ENCODE results near the gene EEA1.
A peak's percentile ranks its signal among the peaks of the same experiment; 100 is the strongest.
"Not testable (repeated sequence)": the region's sequence is repeated elsewhere in the genome, so short reads cannot be mapped to it uniquely, and the experiment has no call there.

EEA1 gene

DNA sequence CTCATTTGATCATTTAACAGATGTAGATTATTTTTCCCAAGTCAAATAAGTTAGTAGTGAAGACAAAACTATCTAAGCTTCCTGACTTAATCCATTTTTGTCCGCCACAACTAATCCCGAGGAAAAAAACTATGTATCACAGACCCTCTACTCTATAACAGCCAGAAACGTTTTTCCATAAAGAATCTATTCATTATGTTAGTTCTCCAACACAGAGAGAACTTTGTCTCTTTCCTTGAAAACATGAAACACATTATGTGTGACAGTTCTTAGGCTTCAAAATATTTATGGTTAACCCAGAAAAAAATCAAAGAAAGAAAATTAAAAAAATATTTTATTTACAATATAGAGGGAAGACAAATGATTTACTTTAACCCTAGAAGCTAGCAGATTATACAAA, 126.2 kb downstream of the EEA1 start:
- no peak for DNase-seq (ENCODE audit: low spot score)

DNA sequence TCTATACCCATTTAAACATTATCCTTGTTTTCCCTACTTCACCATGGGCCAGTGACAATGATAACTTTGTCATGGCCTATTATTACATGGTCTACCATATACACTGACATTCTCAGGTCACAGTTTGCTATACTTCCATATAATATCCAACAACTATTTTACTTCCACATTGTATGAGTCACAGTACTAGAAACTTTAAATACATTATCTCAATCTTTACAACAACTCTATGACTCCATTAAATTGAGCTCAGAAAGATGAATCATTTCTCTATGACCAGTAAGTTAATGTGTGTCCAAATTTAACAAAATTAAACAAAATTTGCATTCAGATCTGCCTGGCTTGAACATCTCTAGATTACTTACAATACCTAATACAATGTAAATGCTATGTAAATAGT, 132.4 kb downstream of the EEA1 start:
- DNase-seq (ENCODE audit: low spot score): no peak

DNA sequence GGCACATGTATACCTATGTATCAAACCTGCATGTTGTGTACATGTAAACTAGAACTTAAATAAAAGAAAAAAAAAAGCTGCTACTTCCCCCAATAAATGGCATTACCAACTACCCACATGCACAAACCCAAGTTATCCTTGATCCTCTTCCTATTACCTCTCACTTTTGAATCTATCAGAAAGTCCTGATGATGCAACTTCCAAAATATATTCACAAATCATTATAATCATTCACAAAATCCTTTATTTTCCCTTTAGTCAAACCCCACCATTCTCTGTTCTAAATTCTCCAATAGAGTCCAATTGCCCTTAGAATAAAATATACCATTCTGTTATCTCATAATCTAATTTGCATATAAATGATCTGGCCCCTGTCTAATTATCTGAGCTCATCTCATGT, 134.3 kb downstream of the EEA1 start:
- no peak for DNase-seq (ENCODE audit: low spot score)

DNA sequence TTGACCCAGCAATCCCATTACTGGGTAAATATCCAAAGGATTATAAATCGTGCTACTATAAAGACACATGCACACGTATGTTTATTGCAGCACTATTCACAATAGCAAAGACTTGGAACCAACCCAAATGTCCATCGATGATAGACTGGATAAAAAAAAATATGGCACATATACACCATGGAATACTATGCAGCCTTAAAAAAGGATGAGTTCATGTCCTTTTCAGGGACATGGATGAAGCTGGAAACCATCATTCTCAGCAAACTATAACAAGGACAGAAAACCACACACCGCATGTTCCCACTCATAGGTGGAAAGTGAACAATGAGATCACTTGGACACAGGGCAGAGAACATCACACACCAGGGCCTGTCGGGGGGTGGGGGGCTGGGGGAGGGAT, 134.7 kb downstream of the EEA1 start:
- not testable (repeated sequence) for DNase-seq (ENCODE audit: low spot score)

DNA sequence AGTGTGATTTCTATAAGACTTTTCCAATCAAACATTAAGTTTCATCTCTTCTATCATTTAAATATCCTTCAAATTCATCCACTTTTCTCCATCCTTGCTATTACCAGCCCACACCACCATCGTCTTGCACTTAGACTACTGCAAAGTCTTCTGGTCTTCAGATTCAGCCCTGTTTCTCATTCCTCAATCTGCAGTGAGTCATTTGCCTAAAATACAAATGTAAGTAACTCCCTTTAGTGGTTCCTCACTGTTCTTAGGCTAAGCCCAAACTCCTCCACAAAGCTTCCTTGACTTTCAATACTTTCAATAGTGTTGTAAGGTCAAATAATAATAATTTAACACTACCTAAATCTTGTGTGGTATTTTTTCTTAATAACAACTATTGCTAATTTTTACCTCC, 143.1 kb downstream of the EEA1 start:
- no peak for DNase-seq (ENCODE audit: low spot score)

DNA sequence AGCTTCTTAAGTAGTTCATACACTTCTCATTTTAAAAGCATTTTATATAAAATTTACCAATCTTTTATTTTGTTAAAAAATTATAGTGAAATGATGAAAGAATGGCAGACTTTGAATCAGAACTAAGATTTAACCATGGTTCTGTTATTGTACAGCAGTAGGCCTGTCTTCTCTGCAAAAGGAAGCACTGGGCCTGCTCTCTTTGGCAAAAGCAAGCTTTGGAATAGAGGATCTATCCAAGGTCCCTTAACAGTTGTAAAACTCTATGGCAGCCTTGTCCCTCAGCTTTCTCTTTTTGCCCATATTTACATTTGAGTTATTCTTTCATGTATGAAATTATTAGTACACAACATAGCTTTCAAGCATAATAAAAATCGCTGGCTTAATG, 143.5 kb downstream of the EEA1 start:
- no peak for DNase-seq (ENCODE audit: low spot score)

DNA sequence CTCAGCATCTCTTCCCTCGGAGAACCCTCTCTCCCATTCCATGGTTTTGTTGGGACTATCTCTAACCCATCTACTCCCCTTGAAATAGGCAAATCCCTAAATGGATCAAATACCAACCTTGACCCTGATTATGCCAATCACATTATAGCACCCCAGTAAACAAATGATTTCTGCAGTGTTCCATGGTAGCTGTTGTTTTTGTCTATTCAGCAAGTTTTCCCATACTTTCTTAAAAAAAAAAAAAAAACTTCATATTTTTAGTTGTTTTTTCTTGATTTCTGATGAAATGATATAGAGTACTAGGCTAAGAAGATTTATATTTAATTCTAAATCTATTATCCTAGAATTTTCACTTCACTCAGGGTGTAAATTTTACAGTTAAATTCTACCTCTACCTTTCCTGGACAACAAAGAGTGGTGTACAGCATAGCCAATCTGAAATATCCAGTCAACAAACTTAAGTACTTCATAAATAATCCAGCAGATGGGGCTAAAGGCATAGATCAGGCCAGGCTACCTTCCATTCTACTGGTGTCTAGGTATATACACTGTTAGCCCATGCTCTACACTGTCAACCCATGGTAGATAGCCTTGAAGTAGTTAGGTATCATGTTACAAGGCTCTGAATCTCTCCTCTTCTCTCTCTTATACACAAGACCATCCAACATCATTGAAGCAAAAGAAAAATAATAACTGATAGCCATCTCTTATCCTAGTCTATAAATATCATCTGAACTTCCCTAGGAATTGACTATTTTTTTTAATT, 144.1 kb downstream of the EEA1 start:
- DNase-seq (ENCODE audit: low spot score): peak; percentile 69

DNA sequence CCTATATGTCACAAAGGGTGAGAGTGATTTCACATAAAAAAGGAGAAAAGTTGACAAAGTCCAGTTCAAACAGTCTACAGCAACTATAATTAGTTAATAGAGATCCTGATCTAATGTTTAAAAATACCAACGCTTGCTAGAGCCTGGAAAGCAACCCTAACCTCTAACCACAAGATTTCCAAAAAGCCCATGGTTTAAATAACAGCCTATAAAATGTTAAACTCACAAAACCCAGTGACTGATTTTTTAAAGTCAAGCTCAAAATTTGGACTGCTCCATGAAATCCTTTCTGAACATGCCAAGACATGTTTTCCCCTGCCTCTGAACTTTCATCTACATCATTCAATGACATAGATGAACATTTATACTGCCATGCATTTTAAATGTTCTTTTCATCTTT, 144.7 kb downstream of the EEA1 start:
- DNase-seq (ENCODE audit: low spot score): no peak

DNA sequence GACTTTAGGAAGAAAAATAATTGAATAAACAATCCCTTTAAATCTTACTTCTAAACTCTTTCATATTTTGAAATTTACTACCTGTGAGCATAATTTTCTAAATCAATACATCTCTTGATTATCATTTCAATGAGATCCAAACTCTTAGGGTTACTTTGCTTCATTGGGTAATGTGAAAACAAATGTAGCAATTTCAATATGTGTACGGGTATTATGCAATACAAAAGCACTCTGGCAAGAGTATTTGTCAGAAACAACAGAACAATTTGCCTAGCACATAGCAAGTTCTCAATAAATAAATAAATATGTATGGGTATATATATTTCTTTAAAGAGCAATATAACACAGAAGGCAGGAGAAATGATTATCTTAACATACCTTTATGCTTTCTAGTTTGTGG, 149.2 kb downstream of the EEA1 start:
- DNase-seq (ENCODE audit: low spot score): no peak

DNA sequence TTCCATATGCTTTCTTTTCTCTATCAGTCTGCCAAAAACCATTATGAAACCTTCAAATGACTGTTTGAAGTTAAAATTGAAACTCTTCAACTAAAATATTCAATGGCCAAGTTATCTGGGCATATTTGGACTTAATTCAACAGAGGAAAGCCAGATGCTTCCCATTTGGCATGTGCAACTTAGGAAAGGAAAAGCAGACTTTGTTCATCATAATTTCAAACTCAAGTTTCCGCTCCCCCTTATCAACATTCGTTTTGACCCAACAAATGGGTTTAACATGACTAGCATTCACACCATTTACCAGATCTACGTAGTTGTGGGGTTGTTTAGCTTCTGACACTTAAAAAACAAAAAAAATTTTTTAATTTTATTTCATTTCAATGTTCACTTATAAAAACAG, 150.6 kb downstream of the EEA1 start:
- DNase-seq (ENCODE audit: low spot score): no peak

DNA sequence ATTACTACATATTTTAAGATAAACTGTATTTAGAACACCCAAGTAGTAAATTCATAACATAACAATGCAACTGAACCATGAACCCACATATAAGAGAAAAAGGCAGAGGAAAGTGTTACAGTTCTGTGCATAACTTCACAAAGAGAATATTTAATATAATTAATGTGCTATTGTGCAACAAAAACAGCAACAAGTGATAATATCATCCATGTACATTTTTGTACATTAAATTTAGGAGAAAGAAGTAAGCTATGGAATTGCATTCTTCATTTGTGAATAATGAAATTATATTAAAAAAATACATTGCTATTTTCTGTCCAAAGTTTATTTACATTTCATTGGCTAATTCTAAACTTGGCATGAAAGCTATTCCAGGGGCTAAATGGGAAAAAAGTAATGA, 153.7 kb downstream of the EEA1 start:
- DNase-seq (ENCODE audit: low spot score): no peak

DNA sequence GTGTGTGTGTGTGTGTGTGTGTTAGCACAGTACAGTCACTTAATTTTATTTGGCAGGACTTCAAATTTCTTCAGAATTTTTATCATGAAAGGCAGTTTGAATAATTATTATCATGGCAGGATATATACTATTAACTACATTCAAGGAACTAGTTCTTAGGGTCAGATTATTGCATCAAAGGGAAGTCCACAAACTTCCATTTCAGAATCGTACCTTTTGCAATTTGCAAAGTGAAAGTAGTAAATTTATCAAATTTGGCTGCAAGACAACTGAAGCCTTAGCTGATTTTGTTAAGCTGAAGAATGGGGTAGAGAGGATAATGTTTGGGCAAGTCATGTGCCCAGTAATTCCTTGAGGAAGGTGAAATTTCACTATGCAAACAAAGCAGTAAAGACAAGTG, 158.1 kb downstream of the EEA1 start:
- no peak for DNase-seq (ENCODE audit: low spot score)

DNA sequence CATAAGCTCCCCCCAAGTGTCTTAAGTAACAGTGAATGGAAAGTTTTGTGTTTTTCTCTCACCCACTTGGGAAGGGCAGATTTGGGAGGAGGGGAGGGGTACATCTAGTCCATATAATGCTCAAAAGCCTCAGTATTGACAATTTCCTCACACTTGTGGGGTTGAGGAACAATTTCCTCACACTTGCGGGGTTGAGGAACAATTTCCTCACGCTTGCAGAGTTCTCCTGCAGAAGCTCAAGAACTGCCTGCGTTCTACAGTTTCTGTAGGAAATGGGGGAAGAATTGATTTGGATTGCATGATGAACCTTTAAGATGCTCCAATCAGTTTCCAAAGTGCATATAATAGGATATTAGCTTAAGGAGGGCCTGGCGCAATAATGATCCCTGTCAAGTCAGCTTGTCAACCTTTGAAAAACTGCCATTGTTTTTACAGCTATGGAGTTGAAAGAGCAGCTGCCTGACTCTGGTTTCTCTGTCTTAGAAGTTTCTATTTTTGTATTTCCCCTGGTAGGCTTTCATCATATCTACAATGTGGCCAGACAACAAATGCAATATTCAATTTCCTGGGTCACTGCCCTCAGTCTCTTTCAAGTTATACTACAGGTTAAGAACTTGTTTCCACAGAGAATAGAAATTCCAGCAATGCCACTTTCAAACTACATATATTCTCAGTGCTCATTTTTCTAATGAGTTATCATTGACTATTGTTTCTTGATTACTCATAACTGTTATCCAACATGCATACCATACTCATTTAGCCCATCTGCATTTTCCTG, 159.8 kb downstream of the EEA1 start:
- no peak for DNase-seq (ENCODE audit: low spot score)

DNA sequence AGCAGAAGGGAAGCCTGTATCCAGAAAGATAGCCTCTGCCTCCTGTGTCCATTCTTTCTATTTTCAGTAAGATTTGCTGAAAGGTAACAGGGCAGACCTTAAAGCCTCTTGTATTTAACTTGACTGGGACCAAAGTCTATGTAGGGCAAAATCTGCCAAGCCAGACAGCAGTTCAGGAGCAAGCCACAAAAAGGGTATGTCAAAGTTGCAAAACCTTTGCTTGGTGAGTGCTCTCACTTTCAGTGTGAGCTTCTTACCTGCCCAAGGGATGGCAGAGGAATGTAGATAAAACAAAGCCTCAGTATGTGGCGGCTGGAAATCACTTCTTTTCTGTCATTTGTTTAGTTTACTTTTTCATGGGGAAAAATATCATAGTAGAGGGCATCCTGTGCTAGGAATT, 163.2 kb downstream of the EEA1 start:
- no peak for DNase-seq (ENCODE audit: low spot score)

DNA sequence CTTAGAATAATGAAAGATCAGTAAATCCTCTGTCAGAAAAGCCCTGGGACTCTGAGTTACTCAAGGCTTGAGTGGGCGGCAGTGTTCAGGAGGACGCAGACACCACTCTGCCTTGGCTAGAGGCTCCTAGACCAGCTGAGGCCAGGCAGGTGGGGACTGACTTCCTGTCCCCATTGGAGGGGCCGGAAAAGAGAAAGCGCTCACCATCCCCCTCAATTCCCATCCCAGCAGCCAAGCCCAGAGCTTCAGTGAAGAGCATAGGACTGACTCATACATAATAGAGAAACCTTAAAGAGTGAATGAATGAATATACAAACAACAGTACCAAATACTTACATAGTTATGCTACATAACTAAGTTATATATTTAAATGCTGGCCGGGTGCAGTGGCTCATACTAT, 164.3 kb downstream of the EEA1 start:
- no peak for DNase-seq (ENCODE audit: low spot score)

DNA sequence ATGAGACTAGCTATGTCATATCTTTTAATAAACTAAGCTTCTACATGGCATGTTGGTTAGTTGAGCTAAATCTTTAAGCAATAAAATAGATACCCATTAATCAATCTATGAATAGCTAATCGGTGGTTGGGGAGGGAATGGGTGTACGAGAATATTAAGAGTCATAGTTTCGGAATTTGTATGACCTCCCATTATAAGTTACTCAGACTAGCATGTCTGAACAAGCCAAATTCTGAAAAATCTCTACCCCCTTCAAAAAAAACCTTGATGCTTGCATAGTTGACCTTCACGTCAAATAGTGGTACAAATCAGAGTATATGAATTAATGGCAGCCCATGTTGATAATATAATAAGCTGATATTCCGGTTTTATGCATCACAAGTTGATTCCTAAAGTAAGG, 166.3 kb downstream of the EEA1 start:
- no peak for DNase-seq (ENCODE audit: low spot score)

DNA sequence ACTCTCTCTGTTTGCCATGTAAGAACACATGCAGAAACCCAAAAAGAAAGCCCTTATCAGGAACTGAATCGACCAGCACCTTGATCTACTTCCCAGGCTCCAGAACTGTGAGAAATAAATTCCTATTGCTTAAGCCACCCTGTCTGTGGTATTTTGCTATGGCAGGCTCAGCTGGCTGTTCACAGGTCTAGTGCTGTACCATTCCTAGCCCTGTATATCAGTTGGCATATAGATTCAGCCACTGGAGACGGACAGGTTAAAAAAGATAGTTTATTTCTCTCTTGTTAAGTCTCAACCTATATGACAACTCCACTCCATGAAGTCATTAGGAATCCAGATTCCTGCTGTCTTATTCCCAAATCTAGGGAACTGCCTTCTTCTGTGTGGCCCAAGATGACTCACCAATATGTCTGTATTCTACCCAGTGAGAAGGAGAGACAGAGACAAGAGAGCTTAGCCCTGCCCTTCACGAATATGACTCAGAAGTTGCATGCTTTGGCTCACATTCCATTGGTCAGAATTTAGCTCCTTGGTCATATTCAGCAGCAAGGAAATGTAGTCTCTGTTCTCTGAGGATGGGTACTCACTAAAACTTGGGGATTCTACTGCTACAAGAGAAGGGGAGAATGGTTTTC, 169.3 kb downstream of the EEA1 start:
- DNase-seq (ENCODE audit: low spot score): no peak

DNA sequence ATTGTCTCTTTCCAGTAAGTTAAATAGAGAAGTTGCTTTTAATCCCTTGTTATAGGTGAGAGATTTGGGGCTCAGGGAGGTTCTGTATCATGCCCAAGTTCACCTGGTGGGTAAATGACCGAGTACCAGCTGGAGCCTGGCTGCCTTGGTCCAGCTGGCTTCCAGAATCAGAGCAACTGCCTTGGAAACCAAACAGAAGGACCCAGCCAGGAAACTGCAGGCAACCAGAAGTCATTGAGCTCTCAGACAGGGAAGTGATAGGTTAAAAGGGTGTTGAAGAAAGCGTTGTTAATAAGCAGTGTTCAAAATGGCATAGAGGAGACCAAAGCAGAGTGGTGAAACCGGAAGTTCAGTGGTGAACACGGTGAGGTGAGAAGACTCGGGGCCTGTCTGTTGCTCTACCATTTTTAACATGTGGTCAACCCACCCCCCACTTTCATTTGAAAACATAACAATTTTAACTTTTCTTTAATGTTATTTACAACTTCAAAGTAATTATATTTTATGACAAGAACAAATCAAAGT, 171.4 kb downstream of the EEA1 start:
- no peak for DNase-seq (ENCODE audit: low spot score)

DNA sequence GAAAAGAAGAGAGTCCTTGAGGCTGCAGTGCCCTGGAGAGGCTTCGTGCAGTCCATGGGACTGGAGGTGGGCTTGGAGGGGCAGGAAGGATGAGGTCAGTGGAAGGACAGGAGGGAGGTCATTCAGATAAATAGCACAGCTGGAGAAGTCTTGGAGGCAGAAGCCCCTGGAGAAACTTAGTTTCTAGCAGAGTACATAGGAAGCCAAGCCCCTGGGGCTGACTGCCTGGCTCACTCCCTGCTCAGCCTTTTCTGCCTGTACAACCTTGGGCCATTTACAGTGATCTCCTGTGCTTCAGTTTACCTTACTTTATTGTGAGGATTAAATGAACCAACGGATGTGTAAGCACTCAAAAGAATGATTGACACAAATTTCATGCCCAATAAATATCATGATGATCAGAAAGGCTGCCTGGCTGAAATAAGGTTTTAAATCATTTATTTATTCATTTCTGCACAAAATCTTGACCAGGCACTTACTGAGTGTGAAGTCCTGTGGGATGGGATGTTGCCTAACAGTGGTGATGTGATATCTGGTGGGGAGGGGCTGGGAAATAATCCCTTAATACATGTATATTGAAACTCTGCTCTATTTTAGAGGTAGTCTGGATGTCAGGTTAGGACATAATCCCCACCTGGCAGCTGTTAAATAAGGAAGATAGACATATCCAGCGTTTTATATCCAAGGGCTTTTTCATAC, 172.0 kb downstream of the EEA1 start:
- no peak for DNase-seq (ENCODE audit: low spot score)

DNA sequence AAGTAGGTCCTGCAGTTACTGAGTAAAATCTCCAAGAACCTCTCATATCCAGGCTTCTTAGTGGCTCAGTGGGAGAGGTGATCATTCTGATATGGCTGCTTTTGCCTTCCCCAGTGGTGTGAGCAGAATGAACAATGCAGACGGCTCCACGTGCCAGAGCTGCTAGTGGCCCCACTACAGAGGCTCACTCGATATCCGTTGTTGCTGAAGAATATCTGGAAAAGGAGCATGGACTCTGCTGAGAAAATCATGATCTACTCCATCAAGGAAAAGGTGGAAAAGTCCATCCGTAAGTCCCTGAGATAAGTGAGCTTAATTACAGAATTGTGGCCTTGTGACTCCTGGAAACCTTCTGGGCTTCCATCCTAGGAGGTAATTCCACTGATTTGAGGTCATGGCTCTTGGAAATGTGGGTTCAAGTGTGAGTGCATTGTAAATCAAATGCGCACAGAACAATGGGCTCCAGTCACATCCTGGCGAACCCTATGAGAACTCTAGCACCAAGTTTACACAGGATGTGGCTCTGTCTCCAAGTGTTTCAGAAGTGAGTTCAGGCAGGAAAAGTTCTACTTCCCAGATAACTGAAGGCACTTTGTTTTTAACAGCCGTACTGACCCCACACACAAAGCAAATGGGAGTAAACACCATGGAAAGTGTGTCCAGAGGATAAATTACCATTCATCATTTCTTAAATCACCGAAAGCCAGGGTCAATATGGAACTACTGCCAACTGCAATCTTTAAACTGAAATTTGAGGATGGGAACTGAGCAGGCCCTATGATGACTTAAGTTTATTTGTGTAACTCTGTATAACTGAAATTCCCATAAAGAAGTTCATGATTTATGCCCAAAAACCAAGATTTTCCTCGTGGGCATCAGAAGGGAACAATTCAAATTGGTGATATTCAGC, 174.9 kb downstream of the EEA1 start:
- no peak for DNase-seq (ENCODE audit: low spot score)

DNA sequence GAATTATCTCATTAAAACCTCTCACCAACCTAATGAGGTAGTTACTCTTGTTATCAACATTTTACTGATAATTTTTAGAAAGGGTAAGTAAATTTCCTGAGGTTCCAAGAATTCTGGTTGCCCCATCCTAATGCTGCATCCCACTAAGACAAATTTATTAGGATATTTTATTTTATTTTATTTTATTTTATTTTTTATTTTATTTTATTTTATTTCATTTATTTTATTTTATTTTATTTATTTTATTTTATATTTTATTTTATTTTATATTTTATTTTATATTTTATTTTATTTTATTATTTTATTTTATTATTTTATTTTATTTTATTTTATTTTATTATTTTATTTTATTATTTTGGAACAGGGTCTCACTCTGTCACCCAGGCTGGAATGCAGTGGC, 179.4 kb downstream of the EEA1 start:
- DNase-seq (ENCODE audit: low spot score): not testable (repeated sequence)

Measured in hematopoietic multipotent progenitor cell treated with erythropoietin and hydrocortisone succinate and interleukin-3 and kit ligand, for 17 days (in vitro differentiated cells).